ENCODE results near the gene TAF11L4. TPM values are rescaled to one million over a fixed set of nuclear protein-coding genes. Genes with fewer than 3 reads are reported as not detected.
A peak's percentile ranks its signal among the peaks of the same experiment; 100 is the strongest.
"Not testable (repeated sequence)": the region's sequence is repeated elsewhere in the genome, so short reads cannot be mapped to it uniquely, and the experiment has no call there.

Gene TAF11L4
- total RNA-seq, 1 donor: not detected

DNA sequence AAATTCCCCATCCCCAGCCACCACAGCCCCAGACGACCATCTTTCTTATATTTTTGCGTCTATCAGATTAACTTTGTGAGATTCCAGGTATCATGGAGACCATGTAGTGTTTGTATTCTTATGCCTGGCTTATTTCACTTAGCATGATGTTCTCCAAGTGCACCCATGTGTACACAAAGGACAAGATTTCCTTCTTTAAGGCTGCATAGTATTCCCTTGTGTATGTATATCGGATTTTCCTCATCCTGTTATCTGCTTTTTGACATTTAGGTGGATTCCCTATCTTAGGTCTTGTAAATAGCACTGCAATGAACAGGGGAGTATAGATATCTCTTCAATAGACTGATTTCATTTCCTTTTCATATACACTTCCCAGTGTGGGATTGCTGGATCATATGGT, 28.8 kb upstream of the TAF11L4 start:
- TF ChIP-seq, protein P1, sequence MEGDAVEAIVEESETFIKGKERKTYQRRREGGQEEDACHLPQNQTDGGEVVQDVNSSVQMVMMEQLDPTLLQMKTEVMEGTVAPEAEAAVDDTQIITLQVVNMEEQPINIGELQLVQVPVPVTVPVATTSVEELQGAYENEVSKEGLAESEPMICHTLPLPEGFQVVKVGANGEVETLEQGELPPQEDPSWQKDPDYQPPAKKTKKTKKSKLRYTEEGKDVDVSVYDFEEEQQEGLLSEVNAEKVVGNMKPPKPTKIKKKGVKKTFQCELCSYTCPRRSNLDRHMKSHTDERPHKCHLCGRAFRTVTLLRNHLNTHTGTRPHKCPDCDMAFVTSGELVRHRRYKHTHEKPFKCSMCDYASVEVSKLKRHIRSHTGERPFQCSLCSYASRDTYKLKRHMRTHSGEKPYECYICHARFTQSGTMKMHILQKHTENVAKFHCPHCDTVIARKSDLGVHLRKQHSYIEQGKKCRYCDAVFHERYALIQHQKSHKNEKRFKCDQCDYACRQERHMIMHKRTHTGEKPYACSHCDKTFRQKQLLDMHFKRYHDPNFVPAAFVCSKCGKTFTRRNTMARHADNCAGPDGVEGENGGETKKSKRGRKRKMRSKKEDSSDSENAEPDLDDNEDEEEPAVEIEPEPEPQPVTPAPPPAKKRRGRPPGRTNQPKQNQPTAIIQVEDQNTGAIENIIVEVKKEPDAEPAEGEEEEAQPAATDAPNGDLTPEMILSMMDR (IDR thresholded peaks at IDR 0.05; ENCODE audit: insufficient read depth, low read depth, low read length): no peak
- no peak for DNase-seq (ENCODE audit: low read depth)
- H3K4me3 ChIP-seq (ENCODE audit: low read depth, low read length): no peak overlapping the region

- DNase-seq (ENCODE audit: low read depth): no peak
- TF ChIP-seq, protein P1 (IDR thresholded peaks at IDR 0.05; ENCODE audit: insufficient read depth, low read depth, low read length): no peak
- no peak overlapping the region for H3K4me3 ChIP-seq (ENCODE audit: low read depth, low read length)
These were observed 24.2 kb upstream of the TAF11L4 start for GRCh38 chr5:17497446-17497845.

DNA sequence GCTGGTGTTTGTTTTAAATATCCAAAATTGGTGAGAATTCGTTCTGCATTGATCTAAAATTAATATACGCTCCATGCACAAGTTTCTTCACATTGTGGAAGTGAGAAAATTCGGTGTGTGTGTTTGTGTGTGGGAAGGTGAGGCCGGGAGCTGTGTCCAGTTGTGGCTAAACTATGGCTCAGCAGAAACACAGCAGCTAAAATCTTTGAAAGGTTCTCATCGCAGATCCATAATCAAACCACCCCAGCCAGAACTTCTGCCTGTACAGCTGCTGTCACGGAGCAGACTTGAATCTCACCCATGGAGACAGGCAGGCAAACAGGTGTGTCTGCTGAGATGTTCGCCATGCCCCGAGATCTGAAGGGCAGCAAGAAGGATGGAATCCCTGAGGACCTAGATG, 23.7 kb upstream of the TAF11L4 start, which contains the start of gene TAF11L2:
TSS of gene TAF11L2 (plus strand) at position 301 of the 400 bp plus-strand sequence.
- H3K4me3 ChIP-seq (ENCODE audit: low read depth, low read length); DNase-seq (ENCODE audit: low read depth): not testable (repeated sequence)

GRCh38 chr5:17511775-17512325, 9.8 kb upstream of the TAF11L4 start:
- DNase-seq (ENCODE audit: low read depth): no peak
- H3K4me3 ChIP-seq (ENCODE audit: low read depth, low read length): no peak overlapping the region
- TF ChIP-seq, protein P1 (IDR thresholded peaks at IDR 0.05; ENCODE audit: insufficient read depth, low read depth, low read length): no peak

GRCh38 chr5:17517526-17517925, 4.1 kb upstream of the TAF11L4 start:
- not testable (repeated sequence) for DNase-seq (ENCODE audit: low read depth); H3K4me3 ChIP-seq (ENCODE audit: low read depth, low read length)

- H3K4me3 ChIP-seq (ENCODE audit: low read depth, low read length); DNase-seq (ENCODE audit: low read depth): not testable (repeated sequence)
These were observed 3.5 kb upstream of the TAF11L4 start, which contains the start of gene TAF11L3 for GRCh38 chr5:17518067-17518466. Gene TAF11L3, plus strand, starts transcription at chr5:17518367.

DNA sequence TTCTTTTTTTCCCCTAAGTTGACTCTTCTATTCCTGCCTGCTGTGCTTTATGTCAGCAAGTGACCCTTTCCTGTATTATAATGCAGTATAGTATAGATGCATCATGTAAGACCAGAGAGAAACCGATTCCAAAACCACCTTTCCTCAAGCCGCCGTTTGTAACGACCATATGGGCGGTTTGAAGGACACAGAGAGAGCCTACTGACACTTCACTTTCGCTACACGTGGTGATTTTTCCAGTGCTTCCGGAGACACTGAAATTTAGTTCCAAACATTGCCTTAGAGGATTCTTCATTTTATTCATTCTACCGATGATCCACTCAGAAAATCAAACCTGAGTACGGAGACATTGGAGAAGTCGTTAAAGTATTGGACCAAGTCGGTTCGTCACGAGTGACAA, 2.1 kb upstream of the TAF11L4 start:
- not testable (repeated sequence) for H3K4me3 ChIP-seq (ENCODE audit: low read depth, low read length); DNase-seq (ENCODE audit: low read depth)

DNA sequence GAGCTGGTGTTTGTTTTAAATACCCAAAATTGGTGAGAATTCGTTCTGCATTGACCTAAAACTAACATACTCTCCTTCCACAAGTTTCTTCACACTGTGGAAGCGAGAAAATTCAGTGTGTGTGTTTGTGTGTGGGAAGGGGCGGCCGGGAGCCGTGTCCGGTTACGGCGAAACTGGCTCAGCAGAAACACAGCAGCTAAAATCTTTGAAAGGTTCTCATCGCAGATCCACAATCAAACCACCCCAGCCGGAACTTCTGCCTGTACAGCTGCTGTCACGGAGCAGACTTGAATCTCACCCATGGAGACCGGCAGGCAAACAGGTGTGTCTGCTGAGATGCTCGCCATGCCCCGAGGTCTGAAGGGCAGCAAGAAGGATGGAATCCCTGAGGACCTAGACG, 3.3 kb downstream of the TAF11L4 start, which contains the start of gene TAF11L5:
TSS of gene TAF11L5 (plus strand) at position 301 of the 400 bp plus-strand sequence.
- DNase-seq (ENCODE audit: low read depth); H3K4me3 ChIP-seq (ENCODE audit: low read depth, low read length): not testable (repeated sequence)

- H3K4me3 ChIP-seq (ENCODE audit: low read depth, low read length): not testable (repeated sequence)
- peak; percentile 11 for DNase-seq (ENCODE audit: low read depth)
These were observed 4.9 kb downstream of the TAF11L4 start for GRCh38 chr5:17526504-17526903.

DNA sequence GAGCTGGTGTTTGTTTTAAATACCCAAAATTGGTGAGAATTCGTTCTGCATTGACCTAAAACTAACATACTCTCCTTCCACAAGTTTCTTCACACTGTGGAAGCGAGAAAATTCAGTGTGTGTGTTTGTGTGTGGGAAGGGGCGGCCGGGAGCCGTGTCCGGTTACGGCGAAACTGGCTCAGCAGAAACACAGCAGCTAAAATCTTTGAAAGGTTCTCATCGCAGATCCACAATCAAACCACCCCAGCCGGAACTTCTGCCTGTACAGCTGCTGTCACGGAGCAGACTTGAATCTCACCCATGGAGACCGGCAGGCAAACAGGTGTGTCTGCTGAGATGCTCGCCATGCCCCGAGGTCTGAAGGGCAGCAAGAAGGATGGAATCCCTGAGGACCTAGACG, 6.8 kb downstream of the TAF11L4 start, which contains the start of gene TAF11L6:
TSS of gene TAF11L6 (plus strand) at position 301 of the 400 bp plus-strand sequence.
- H3K4me3 ChIP-seq (ENCODE audit: low read depth, low read length); DNase-seq (ENCODE audit: low read depth): not testable (repeated sequence)

Small RNA genes within 50 kb of the gene (small RNA-seq; reads per million reads assigned to genes)
- gene AC106774.3: not detected

Other genes starting within 250 kb of the TAF11L4 start
- gene TAF11L2, start 23.6 kb upstream of the TAF11L4 start, total RNA-seq: not detected in 2 replicates
- not detected in 2 replicates for gene TAF11L3, start 3.4 kb upstream of the TAF11L4 start, total RNA-seq
- gene TAF11L5, start 3.4 kb downstream of the TAF11L4 start, total RNA-seq: not detected in 2 replicates
- not detected in 2 replicates for gene TAF11L6, start 6.9 kb downstream of the TAF11L4 start, total RNA-seq
- not detected in 2 replicates for gene TAF11L7, start 64.0 kb downstream of the TAF11L4 start, total RNA-seq
- gene TAF11L8, start 69.2 kb downstream of the TAF11L4 start, total RNA-seq: not detected in 2 replicates
- not detected in 2 replicates for gene TAF11L9, start 72.6 kb downstream of the TAF11L4 start, total RNA-seq
- not detected in 2 replicates for gene TAF11L10, start 76.0 kb downstream of the TAF11L4 start, total RNA-seq
- not detected in 2 replicates for gene TAF11L11, start 82.4 kb downstream of the TAF11L4 start, total RNA-seq
- gene TAF11L12, start 88.6 kb downstream of the TAF11L4 start, total RNA-seq: not detected in 2 replicates
- gene TAF11L13, start 110.3 kb downstream of the TAF11L4 start, total RNA-seq: not detected in 2 replicates
- gene TAF11L14, start 112.7 kb downstream of the TAF11L4 start, total RNA-seq: not detected in 2 replicates